CD4-positive, alpha-beta T cell treated with Interferon gamma for 1 hour (primary cell): Measurements from ENCODE around the gene GAS1.

Experiments
- DNase-seq: peaks from one replicate; pipeline ENCODE4 v3.0.0-alpha.2; 2020

GAS1 gene

GRCh38 chr9:86962692-86963091 lies 15.4 kb upstream of the GAS1 start:
- no peak for DNase-seq

- no peak for DNase-seq
These were observed 13.6 kb upstream of the GAS1 start for GRCh38 chr9:86960938-86961337.

- no peak for DNase-seq
These were observed 10.9 kb upstream of the GAS1 start for GRCh38 chr9:86958203-86958602.

GRCh38 chr9:86955561-86955960 lies 8.3 kb upstream of the GAS1 start:
- no peak for DNase-seq

GRCh38 chr9:86955042-86955441 lies 7.7 kb upstream of the GAS1 start:
- no peak for DNase-seq

- DNase-seq: no peak
These were observed 5.9 kb upstream of the GAS1 start for GRCh38 chr9:86953181-86953580.

GRCh38 chr9:86948074-86948929 lies 996 bp upstream of the GAS1 start:
- peak; percentile 60 for DNase-seq

GRCh38 chr9:86946201-86947145 lies 833 bp downstream of the GAS1 start:
- DNase-seq: peak; percentile 49

- no peak for DNase-seq
These were observed 1.5 kb downstream of the GAS1 start for GRCh38 chr9:86945728-86946200.

GRCh38 chr9:86944796-86945727 lies 2.2 kb downstream of the GAS1 start:
- no peak for DNase-seq

GRCh38 chr9:86943201-86944113 lies 3.8 kb downstream of the GAS1 start:
- no peak for DNase-seq

- DNase-seq: no peak
These were observed 4.8 kb downstream of the GAS1 start for GRCh38 chr9:86942281-86943200.

- DNase-seq: no peak
These were observed 6.1 kb downstream of the GAS1 start for GRCh38 chr9:86941197-86941596.

GRCh38 chr9:86940774-86941173 lies 6.5 kb downstream of the GAS1 start:
- no peak for DNase-seq

GRCh38 chr9:86939891-86940290 lies 7.4 kb downstream of the GAS1 start:
- DNase-seq: no peak

- DNase-seq: no peak
These were observed 8.0 kb downstream of the GAS1 start for GRCh38 chr9:86939321-86939720.

GRCh38 chr9:86938780-86939179 lies 8.5 kb downstream of the GAS1 start:
- DNase-seq: no peak

- no peak for DNase-seq
These were observed 21.2 kb downstream of the GAS1 start for GRCh38 chr9:86926145-86926544.

- no peak for DNase-seq
These were observed 21.6 kb downstream of the GAS1 start for GRCh38 chr9:86925686-86926085.

GRCh38 chr9:86924206-86924605 lies 23.1 kb downstream of the GAS1 start:
- no peak for DNase-seq
